WTC11 (cell line): Measurements from ENCODE around the gene OPCML. TPM values are rescaled to one million over a fixed set of nuclear protein-coding genes. Genes with fewer than 3 reads are reported as not detected.
A peak's percentile ranks its signal among the peaks of the same experiment; 100 is the strongest.

Experiments
- ATAC-seq: fragments of 200-7000 bp; cut with Tn5 transposase; 2 replicates; pipeline ENCODE4 v1.10.0; 2021; ENCODE audit warnings: mild to moderate bottlenecking, moderate library complexity
- CTCF ChIA-PET: fragments of 300-600 bp; sonication (Branson Sonifier 250); formaldehyde crosslinking; loops from one replicate; lab custom pipeline; 2021; ENCODE audit warnings: antibody characterized with exemption; lab: Charles Lee
- POLR2A ChIA-PET: fragments of 350-600 bp; sonication (Branson Sonifier 250); formaldehyde crosslinking; loops from one replicate; lab custom pipeline; 2021; ENCODE audit warnings: antibody characterized with exemption; lab: Charles Lee
- DNase-seq: peaks from one replicate; pipeline ENCODE4 v3.0.0; 2021; ENCODE audit warnings: low spot score
- H3K27ac Mint-ChIP-seq: 2 replicates; pipeline ENCODE4 v1.8.0; 2021; ENCODE audit warnings: mixed read lengths
- H3K27me3 Mint-ChIP-seq: 2 replicates; pipeline ENCODE4 v1.8.0; 2021; ENCODE audit warnings: low read depth, mild to moderate bottlenecking, moderate library complexity, mixed read lengths
- H3K36me3 Mint-ChIP-seq: 2 replicates; pipeline ENCODE4 v1.8.0; 2021; ENCODE audit warnings: mixed read lengths
- H3K4me1 Mint-ChIP-seq: 2 replicates; pipeline ENCODE4 v1.8.0; 2022; ENCODE audit warnings: mixed read lengths
- H3K4me3 Mint-ChIP-seq: 2 replicates; pipeline ENCODE4 v1.8.0; 2021; ENCODE audit warnings: mild to moderate bottlenecking, moderate library complexity, mixed read lengths
- H3K9me3 Mint-ChIP-seq: 2 replicates; pipeline ENCODE4 v1.8.0; 2021; ENCODE audit warnings: mixed read lengths
- ATF1 ChIP-seq: sonication (generic); formaldehyde crosslinking; IDR thresholded peaks from 2 replicates; pipeline ENCODE4 v1.8.1; 2023; ENCODE audit warnings: mild to moderate bottlenecking, moderate library complexity, missing genetic modification reagents
- CREB1 ChIP-seq: sonication (generic); formaldehyde crosslinking; IDR thresholded peaks from 2 replicates; pipeline ENCODE4 v1.8.0; 2023; ENCODE audit warnings: mild to moderate bottlenecking, missing genetic modification reagents
- EMX1 ChIP-seq: fragments of 250-450 bp; sonication (Bioruptor Pico); IDR thresholded peaks from 2 replicates; pipeline ENCODE4 v1.8.0; 2021; ENCODE audit warnings: mild to moderate bottlenecking
- HMGA2 ChIP-seq: fragments of 250-450 bp; sonication (Bioruptor Pico); IDR thresholded peaks from 2 replicates; pipeline ENCODE4 v1.4.0; 2021; ENCODE audit warnings: mild to moderate bottlenecking, moderate library complexity
- JAZF1 ChIP-seq: fragments of 250-450 bp; sonication (Bioruptor Pico); IDR thresholded peaks from 2 replicates; pipeline ENCODE4 v1.9.0; 2021; ENCODE audit warnings: moderate library complexity, mild to moderate bottlenecking, inconsistent platforms
- NFATC4 ChIP-seq: fragments of 250-450 bp; sonication (Bioruptor Pico); IDR thresholded peaks from 2 replicates; pipeline ENCODE4 v1.9.0; 2021; ENCODE audit warnings: mild to moderate bottlenecking
- PRRX2 ChIP-seq: fragments of 250-450 bp; sonication (Bioruptor Pico); IDR thresholded peaks from 2 replicates; pipeline ENCODE4 v1.8.0; 2021; ENCODE audit warnings: mild to moderate bottlenecking
- SMAD4 ChIP-seq: sonication (generic); formaldehyde crosslinking; IDR thresholded peaks from 2 replicates; pipeline ENCODE4 v1.8.0; 2022; ENCODE audit warnings: mild to moderate bottlenecking, missing genetic modification reagents
- ZBTB21 ChIP-seq: sonication (generic); formaldehyde crosslinking; IDR thresholded peaks from 2 replicates; pipeline ENCODE4 v1.8.1; 2023; ENCODE audit warnings: mild to moderate bottlenecking, missing genetic modification reagents, borderline replicate concordance
- ZNF219 ChIP-seq: sonication (generic); formaldehyde crosslinking; IDR thresholded peaks from 2 replicates; pipeline ENCODE4 v1.8.0; 2023; ENCODE audit warnings: missing genetic modification reagents, mild to moderate bottlenecking, borderline replicate concordance
- total RNA-seq: library from RNA; stranded (reverse); gene quantifications from 3 replicates; pipeline ENCODE4 v1.2.3, GENCODE V29; 2021
- TF ChIP-seq, protein P1 (sequence below): sonication (generic); formaldehyde crosslinking; IDR thresholded peaks from 2 replicates; pipeline ENCODE4 v1.8.0; 2023; ENCODE audit warnings: missing genetic modification reagents
- TF ChIP-seq, protein P2 (sequence below): fragments of 200-600 bp; IDR thresholded peaks from 2 replicates; pipeline ENCODE4 v1.8.0; 2022; ENCODE audit warnings: antibody characterized with exemption
- TF ChIP-seq, protein P3 (sequence below): sonication (generic); formaldehyde crosslinking; IDR thresholded peaks from 2 replicates; pipeline ENCODE4 v1.8.0; 2022; ENCODE audit warnings: mild to moderate bottlenecking, missing genetic modification reagents
- TF ChIP-seq, protein P4 (sequence below): sonication (generic); formaldehyde crosslinking; IDR thresholded peaks from 2 replicates; pipeline ENCODE4 v1.8.1; 2023; ENCODE audit warnings: mild to moderate bottlenecking, missing genetic modification reagents, borderline replicate concordance
- TF ChIP-seq, protein P5 (sequence below): sonication (generic); formaldehyde crosslinking; IDR thresholded peaks from 2 replicates; pipeline ENCODE4 v1.8.0; 2022; ENCODE audit warnings: mild to moderate bottlenecking, missing genetic modification reagents
- TF ChIP-seq, protein P6 (sequence below): sonication (generic); formaldehyde crosslinking; conservative IDR thresholded peaks from 2 replicates; pipeline ENCODE4 v1.8.1; 2023; ENCODE audit warnings: mild to moderate bottlenecking, low read depth, missing genetic modification reagents, moderate library complexity
- TF ChIP-seq, protein P7 (sequence below): sonication (generic); formaldehyde crosslinking; IDR thresholded peaks from 2 replicates; pipeline ENCODE4 v1.8.1; 2023; ENCODE audit warnings: mild to moderate bottlenecking, missing genetic modification reagents, moderate library complexity

The OPCML gene
- total RNA-seq, 1 experiment from 2014 or later: 1.5 TPM

DNA sequence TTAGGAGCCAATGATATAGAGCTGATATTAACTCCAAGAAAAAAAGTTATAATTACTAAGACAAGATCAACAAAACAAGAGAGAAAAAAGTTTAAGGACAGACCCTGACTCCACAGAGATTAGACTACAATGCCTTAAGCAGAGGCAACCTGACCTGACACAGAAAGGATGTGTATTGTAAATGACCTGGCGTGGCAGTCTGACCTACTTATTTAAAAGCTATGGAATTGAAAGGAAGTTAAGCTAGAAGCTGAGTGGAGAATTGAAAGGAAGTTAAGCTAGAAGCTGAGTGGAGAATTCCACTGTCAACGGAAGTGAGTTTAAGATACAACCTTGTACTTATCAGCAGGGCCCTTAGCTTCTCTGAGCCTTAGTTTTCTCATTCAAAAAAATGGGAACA, 885.4 kb downstream of the OPCML start:
- Mint-ChIP-seq H3K9me3 (no peaks in the 10 kb centered on the region), H3K27me3 (no peaks in the 10 kb centered on the region; the same call in 1 of the 2 replicates)
- CTCF ChIA-PET: interaction anchor here (1.1 to 1.3 kb wide), 2 partner anchors 75 to 296 kb away, joined by 3 read pairs; no protein-coding TSS in a partner anchor

More for the DNA sequence above, 885.4 kb downstream of the OPCML start:
- H3K27ac Mint-ChIP-seq: no peak overlapping the region
- no peaks in the 10 kb centered on the region for H3K36me3 Mint-ChIP-seq
- no peak overlapping the region for H3K4me3 Mint-ChIP-seq
- peaks cover 41% of the 10 kb centered on the region for H3K4me1 Mint-ChIP-seq
- TF ChIP-seq JAZF1 (CRISPR knock-in tag) (no peak), SMAD4 (CRISPR knock-in tag) (no peak), EMX1 (CRISPR knock-in tag) (no peak), ZNF219 (CRISPR knock-in tag) (no peak), HMGA2 (no peak), PRRX2 (CRISPR knock-in tag) (no peak), ZBTB21 (CRISPR knock-in tag) (no peak), ATF1 (CRISPR knock-in tag) (no peak), NFATC4 (CRISPR knock-in tag) (no peak), CREB1 (no peak)
- TF ChIP-seq, protein P1, sequence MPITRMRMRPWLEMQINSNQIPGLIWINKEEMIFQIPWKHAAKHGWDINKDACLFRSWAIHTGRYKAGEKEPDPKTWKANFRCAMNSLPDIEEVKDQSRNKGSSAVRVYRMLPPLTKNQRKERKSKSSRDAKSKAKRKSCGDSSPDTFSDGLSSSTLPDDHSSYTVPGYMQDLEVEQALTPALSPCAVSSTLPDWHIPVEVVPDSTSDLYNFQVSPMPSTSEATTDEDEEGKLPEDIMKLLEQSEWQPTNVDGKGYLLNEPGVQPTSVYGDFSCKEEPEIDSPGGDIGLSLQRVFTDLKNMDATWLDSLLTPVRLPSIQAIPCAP (CRISPR knock-in tag): no peak
- TF ChIP-seq, protein P2, sequence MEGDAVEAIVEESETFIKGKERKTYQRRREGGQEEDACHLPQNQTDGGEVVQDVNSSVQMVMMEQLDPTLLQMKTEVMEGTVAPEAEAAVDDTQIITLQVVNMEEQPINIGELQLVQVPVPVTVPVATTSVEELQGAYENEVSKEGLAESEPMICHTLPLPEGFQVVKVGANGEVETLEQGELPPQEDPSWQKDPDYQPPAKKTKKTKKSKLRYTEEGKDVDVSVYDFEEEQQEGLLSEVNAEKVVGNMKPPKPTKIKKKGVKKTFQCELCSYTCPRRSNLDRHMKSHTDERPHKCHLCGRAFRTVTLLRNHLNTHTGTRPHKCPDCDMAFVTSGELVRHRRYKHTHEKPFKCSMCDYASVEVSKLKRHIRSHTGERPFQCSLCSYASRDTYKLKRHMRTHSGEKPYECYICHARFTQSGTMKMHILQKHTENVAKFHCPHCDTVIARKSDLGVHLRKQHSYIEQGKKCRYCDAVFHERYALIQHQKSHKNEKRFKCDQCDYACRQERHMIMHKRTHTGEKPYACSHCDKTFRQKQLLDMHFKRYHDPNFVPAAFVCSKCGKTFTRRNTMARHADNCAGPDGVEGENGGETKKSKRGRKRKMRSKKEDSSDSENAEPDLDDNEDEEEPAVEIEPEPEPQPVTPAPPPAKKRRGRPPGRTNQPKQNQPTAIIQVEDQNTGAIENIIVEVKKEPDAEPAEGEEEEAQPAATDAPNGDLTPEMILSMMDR: no peak
- TF ChIP-seq, protein P3, sequence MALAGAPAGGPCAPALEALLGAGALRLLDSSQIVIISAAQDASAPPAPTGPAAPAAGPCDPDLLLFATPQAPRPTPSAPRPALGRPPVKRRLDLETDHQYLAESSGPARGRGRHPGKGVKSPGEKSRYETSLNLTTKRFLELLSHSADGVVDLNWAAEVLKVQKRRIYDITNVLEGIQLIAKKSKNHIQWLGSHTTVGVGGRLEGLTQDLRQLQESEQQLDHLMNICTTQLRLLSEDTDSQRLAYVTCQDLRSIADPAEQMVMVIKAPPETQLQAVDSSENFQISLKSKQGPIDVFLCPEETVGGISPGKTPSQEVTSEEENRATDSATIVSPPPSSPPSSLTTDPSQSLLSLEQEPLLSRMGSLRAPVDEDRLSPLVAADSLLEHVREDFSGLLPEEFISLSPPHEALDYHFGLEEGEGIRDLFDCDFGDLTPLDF (CRISPR knock-in tag): no peak
- TF ChIP-seq, protein P4, sequence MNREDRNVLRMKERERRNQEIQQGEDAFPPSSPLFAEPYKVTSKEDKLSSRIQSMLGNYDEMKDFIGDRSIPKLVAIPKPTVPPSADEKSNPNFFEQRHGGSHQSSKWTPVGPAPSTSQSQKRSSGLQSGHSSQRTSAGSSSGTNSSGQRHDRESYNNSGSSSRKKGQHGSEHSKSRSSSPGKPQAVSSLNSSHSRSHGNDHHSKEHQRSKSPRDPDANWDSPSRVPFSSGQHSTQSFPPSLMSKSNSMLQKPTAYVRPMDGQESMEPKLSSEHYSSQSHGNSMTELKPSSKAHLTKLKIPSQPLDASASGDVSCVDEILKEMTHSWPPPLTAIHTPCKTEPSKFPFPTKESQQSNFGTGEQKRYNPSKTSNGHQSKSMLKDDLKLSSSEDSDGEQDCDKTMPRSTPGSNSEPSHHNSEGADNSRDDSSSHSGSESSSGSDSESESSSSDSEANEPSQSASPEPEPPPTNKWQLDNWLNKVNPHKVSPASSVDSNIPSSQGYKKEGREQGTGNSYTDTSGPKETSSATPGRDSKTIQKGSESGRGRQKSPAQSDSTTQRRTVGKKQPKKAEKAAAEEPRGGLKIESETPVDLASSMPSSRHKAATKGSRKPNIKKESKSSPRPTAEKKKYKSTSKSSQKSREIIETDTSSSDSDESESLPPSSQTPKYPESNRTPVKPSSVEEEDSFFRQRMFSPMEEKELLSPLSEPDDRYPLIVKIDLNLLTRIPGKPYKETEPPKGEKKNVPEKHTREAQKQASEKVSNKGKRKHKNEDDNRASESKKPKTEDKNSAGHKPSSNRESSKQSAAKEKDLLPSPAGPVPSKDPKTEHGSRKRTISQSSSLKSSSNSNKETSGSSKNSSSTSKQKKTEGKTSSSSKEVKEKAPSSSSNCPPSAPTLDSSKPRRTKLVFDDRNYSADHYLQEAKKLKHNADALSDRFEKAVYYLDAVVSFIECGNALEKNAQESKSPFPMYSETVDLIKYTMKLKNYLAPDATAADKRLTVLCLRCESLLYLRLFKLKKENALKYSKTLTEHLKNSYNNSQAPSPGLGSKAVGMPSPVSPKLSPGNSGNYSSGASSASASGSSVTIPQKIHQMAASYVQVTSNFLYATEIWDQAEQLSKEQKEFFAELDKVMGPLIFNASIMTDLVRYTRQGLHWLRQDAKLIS (CRISPR knock-in tag): no peak
- TF ChIP-seq, protein P5, sequence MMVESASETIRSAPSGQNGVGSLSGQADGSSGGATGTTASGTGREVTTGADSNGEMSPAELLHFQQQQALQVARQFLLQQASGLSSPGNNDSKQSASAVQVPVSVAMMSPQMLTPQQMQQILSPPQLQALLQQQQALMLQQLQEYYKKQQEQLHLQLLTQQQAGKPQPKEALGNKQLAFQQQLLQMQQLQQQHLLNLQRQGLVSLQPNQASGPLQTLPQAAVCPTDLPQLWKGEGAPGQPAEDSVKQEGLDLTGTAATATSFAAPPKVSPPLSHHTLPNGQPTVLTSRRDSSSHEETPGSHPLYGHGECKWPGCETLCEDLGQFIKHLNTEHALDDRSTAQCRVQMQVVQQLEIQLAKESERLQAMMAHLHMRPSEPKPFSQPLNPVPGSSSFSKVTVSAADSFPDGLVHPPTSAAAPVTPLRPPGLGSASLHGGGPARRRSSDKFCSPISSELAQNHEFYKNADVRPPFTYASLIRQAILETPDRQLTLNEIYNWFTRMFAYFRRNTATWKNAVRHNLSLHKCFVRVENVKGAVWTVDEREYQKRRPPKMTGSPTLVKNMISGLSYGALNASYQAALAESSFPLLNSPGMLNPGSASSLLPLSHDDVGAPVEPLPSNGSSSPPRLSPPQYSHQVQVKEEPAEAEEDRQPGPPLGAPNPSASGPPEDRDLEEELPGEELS (CRISPR knock-in tag): no peak
- TF ChIP-seq, protein P6, sequence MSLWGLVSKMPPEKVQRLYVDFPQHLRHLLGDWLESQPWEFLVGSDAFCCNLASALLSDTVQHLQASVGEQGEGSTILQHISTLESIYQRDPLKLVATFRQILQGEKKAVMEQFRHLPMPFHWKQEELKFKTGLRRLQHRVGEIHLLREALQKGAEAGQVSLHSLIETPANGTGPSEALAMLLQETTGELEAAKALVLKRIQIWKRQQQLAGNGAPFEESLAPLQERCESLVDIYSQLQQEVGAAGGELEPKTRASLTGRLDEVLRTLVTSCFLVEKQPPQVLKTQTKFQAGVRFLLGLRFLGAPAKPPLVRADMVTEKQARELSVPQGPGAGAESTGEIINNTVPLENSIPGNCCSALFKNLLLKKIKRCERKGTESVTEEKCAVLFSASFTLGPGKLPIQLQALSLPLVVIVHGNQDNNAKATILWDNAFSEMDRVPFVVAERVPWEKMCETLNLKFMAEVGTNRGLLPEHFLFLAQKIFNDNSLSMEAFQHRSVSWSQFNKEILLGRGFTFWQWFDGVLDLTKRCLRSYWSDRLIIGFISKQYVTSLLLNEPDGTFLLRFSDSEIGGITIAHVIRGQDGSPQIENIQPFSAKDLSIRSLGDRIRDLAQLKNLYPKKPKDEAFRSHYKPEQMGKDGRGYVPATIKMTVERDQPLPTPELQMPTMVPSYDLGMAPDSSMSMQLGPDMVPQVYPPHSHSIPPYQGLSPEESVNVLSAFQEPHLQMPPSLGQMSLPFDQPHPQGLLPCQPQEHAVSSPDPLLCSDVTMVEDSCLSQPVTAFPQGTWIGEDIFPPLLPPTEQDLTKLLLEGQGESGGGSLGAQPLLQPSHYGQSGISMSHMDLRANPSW: no peak
- TF ChIP-seq, protein P7, sequence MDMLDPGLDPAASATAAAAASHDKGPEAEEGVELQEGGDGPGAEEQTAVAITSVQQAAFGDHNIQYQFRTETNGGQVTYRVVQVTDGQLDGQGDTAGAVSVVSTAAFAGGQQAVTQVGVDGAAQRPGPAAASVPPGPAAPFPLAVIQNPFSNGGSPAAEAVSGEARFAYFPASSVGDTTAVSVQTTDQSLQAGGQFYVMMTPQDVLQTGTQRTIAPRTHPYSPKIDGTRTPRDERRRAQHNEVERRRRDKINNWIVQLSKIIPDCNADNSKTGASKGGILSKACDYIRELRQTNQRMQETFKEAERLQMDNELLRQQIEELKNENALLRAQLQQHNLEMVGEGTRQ (CRISPR knock-in tag): no peak
- ATAC-seq: peak; percentile 76
- POLR2A ChIA-PET: interaction anchor here (0.9 kb wide), 1 partner anchor 19 kb away, joined by 3 read pairs; no protein-coding TSS in a partner anchor
- no peak for DNase-seq
